Measurements from ENCODE around the gene ZNF518B.

GRCh38 chr4:10490996-10491395 is 33.8 kb upstream of the ZNF518B start:
- TF ChIP-seq CTCF (IDR thresholded peaks at IDR 0.05) (no peak), POLR2A (IDR thresholded peaks at IDR 0.05) (no peak)

Data from right lobe of liver (tissue), 4 donors.